Measurements from ENCODE around the gene SLC1A1. TPM values are rescaled to one million over a fixed set of nuclear protein-coding genes. Genes with fewer than 3 reads are reported as not detected.

SLC1A1 gene
- total RNA-seq, result 0.17 TPM in 1 of 2 replicates, not detected in the other

DNA sequence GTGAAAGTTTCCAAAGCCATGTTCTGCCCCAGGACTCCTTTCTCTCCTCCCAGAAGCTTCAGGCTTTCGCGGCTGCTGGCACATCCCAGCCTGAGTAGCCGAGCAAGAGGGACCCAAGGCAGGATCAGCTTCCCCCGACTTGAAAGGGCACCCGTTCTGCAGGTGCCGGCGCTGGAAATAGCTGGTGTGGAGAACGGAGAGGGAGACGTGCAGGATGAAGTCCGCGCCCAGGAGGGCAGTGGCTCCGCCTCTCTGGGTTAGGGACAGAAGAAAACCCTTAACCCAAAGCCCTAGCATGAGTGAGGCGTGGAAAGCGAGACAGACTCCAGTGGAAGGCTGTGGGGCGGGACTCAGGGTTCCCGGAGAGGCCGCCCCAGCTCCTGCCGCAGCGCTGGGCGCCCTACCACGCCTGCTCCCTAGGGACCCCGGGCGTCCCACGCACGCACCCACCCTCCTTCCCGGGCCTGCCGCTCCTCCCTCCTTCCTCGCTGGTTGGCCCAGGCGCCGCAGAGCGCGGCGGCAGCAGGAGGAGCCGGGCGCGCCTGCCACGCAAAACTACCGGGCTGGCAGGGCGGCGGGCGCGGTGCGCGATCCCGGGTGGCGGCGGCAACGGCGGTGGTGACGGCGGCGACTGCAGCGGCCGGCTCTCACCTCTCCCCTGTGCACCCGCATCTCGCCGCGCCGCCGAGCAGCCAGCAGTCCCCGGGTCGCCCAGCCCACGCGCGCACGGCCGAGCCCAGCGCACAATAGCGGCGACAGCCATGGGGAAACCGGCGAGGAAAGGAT, at the start of gene SLC1A1:
TSS of gene SLC1A1 (plus strand) at position 550 of the 786 bp plus-strand sequence. CDS start at position 762, 212 bp downstream.
- H3K9me3 Mint-ChIP-seq, result no peaks in the 10 kb centered on the region
- peak within 1 kb of the TSS; percentile 82 for H3K4me3 Mint-ChIP-seq
- H3K36me3 Mint-ChIP-seq (ENCODE audit: low read depth), result no peaks in the 10 kb centered on the region
- peaks cover 16% of the 10 kb centered on the region for H3K4me1 Mint-ChIP-seq
- H3K27ac Mint-ChIP-seq, result no peak within 1 kb of the TSS
- intact Hi-C loops (cut with micrococcal nuclease), result no loop called here
- peak; percentile 73 for DNase-seq
- H3K27me3 Mint-ChIP-seq, result peaks cover 50% of the 10 kb centered on the region

DNA sequence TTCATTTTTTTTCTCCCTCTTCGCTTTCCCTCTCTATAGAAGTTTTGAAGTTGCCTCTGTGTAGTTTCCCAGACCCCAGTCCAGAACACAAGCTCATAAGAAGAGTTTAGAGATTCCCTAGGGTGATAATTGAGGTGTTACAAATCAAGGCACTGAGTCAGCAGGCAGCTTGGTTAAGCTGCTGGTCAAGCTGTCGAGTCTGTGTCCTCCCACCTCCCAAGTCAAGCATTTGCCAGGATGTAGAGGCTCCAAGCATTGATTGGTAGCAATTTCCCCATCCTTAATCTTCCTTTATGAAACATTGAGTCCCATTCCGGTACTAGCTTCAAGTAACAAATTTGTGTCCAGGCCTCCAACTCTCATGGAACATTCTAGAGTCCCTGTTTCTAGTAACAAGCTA, 47.5 kb upstream of the SLC1A1 start:
- intact Hi-C loops (cut with micrococcal nuclease), result no loop called here
- Mint-ChIP-seq H3K27ac (no peak overlapping the region), H3K4me1 (no peaks in the 10 kb centered on the region), H3K9me3 (peaks cover 15% of the 10 kb centered on the region), H3K4me3 (no peak overlapping the region), H3K36me3 (ENCODE audit: low read depth) (no peaks in the 10 kb centered on the region), H3K27me3 (peaks cover 8% of the 10 kb centered on the region)
- no peak for DNase-seq

DNA sequence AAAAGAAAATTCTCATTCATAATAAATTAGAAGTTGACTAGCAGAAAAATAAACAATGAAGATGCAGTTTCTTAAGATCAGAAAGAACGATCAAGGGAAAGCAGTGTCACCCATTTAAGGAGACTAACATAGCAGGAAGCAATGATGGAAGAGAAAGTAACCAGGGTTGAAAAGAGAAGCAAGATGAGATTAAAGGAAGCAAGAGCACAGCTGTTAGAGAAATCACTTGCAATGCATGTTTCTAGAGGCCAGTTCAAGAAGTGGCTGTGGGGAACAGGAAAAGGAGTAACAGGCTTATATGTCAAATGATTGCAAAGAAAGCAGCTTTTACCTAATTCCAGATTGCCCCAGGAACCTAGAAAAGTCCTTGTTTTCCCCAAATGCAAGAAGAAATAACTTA, 46.8 kb upstream of the SLC1A1 start:
- intact Hi-C loops (cut with micrococcal nuclease), result no loop called here
- H3K27me3 Mint-ChIP-seq, result peaks cover 8% of the 10 kb centered on the region
- DNase-seq, result no peak
- H3K4me1 Mint-ChIP-seq, result no peaks in the 10 kb centered on the region
- H3K27ac Mint-ChIP-seq, result no peak overlapping the region
- no peak overlapping the region for H3K4me3 Mint-ChIP-seq
- peaks cover 15% of the 10 kb centered on the region for H3K9me3 Mint-ChIP-seq
- H3K36me3 Mint-ChIP-seq (ENCODE audit: low read depth), result no peaks in the 10 kb centered on the region

DNA sequence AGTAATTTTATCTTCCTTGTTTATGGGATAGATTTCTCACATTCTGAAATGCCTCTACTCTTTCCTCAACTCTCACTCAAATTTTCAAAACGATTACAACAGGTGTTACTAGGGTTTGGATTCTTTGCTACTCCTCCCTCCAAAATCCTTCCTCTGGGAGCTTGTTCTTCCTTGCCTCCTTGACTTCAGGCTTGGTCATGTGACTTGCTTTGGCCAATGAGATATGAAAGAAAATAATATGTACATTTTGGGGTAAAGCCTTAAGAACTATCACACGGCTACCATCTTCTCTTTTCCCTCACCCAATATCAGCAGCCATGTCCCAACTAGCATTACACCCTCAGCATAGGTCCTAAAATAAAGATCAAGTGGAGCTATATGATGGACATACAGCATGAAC, 28.8 kb upstream of the SLC1A1 start:
- Mint-ChIP-seq H3K27ac (no peak overlapping the region), H3K4me1 (no peaks in the 10 kb centered on the region), H3K4me3 (no peak overlapping the region), H3K36me3 (ENCODE audit: low read depth) (no peaks in the 10 kb centered on the region), H3K9me3 (peaks cover 19% of the 10 kb centered on the region), H3K27me3 (peaks cover 4% of the 10 kb centered on the region)
- intact Hi-C loops (cut with micrococcal nuclease), result no loop called here
- no peak for DNase-seq

DNA sequence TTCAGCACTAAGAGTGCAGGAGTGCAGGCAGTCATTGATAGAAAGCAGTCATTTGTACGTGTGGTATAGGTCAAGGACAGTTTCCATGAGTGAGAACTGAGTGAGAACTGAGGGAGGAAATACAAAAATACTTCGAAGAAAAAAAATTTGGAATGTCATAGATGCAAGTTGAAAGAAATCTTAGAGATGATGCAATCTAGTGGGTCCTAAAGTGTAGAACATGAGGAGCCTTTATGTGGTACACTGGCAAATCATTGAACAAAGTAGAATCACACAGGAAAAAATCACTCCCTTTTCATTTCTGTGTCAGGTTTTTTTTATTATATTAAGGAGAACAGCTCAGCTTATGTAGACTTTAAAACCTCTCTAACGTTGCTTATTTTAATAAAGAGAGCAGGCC, 26.4 kb upstream of the SLC1A1 start:
- no peak overlapping the region for H3K27ac Mint-ChIP-seq
- H3K4me1 Mint-ChIP-seq, result no peaks in the 10 kb centered on the region
- H3K36me3 Mint-ChIP-seq (ENCODE audit: low read depth), result no peaks in the 10 kb centered on the region
- DNase-seq, result no peak
- intact Hi-C loops (cut with micrococcal nuclease), result no loop called here
- H3K4me3 Mint-ChIP-seq, result no peak overlapping the region
- H3K9me3 Mint-ChIP-seq, result peaks cover 15% of the 10 kb centered on the region
- H3K27me3 Mint-ChIP-seq, result peaks cover 4% of the 10 kb centered on the region

DNA sequence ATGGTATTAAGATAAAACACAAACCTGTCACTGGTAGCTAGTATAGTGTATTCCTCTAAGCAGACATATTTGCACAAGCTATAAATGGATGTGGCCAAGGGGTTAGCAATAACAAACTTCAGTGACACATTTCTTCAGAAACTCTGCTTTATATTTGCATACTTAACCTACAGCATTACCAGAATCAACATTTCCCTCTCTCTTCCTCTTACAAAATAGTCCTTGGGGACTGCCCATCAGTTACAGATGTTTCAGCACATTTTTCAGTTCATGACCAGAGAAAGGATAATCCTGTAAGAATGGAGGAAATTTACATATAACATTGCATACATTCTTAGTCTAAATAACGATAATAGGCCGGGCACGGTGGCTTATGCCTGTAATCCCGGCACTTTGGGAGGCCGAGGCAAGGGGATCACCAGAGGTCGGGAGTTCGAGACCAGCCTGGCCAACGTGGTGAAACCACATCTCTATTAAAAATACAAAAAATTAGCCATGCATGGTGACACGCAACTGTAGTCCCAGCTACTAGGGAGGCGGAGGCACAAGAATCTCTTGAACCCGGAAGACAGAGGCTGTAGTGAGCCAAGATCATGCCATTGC, 25.3 kb upstream of the SLC1A1 start:
- no peaks in the 10 kb centered on the region for H3K4me1 Mint-ChIP-seq
- intact Hi-C loops (cut with micrococcal nuclease), result no loop called here
- DNase-seq, result no peak
- peaks cover 7% of the 10 kb centered on the region for H3K27me3 Mint-ChIP-seq
- H3K36me3 Mint-ChIP-seq (ENCODE audit: low read depth), result no peaks in the 10 kb centered on the region
- H3K9me3 Mint-ChIP-seq, result peaks cover 8% of the 10 kb centered on the region
- H3K4me3 Mint-ChIP-seq, result no peak overlapping the region
- no peak overlapping the region for H3K27ac Mint-ChIP-seq

DNA sequence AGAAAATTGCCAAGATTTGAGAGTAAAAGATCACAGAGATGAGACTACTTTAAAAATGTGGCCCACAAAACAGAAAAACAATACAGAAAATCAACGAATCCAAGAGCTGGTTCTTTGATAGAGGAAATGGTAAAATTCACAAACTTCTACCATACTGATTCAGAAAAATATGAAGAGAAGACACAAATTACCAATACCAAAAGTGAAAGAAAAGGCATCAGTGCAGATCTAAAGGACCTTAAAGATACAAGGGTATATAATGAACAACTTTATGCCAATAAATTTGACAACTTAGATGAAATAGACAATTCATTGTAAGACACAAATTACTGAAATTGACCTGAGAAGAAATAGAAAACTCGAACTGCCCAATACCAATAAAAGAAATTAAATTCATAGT, 24.4 kb upstream of the SLC1A1 start:
- H3K4me1 Mint-ChIP-seq, result no peaks in the 10 kb centered on the region
- intact Hi-C loops (cut with micrococcal nuclease), result no loop called here
- DNase-seq, result no peak
- H3K27ac Mint-ChIP-seq, result no peak overlapping the region
- H3K4me3 Mint-ChIP-seq, result no peak overlapping the region
- H3K36me3 Mint-ChIP-seq (ENCODE audit: low read depth), result no peaks in the 10 kb centered on the region
- peaks cover 7% of the 10 kb centered on the region for H3K9me3 Mint-ChIP-seq
- H3K27me3 Mint-ChIP-seq, result peaks cover 7% of the 10 kb centered on the region

DNA sequence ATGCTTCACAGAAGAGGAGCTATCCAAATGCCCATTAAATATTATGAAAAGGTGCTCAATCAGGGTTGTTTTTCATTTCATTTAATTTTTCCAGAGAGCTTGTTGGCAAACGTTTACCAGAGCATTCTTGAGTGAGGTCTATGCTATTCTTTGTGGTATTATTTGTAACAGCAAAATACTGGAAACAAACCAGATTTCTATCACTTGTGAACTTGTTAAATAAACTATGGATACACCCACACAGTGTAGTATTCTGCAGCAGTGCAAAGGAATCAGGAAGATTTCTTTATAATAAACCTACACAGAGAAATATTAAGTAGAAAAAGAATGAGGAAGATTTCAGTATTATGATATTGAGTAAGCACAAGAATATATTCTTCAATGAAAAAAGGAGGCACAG, 15.0 kb upstream of the SLC1A1 start:
- H3K27ac Mint-ChIP-seq, result no peak overlapping the region
- peaks cover 4% of the 10 kb centered on the region for H3K27me3 Mint-ChIP-seq
- intact Hi-C loops (cut with micrococcal nuclease), result no loop called here
- DNase-seq, result no peak
- no peak overlapping the region for H3K4me3 Mint-ChIP-seq
- H3K36me3 Mint-ChIP-seq (ENCODE audit: low read depth), result no peaks in the 10 kb centered on the region
- peaks cover 4% of the 10 kb centered on the region for H3K9me3 Mint-ChIP-seq
- no peaks in the 10 kb centered on the region for H3K4me1 Mint-ChIP-seq

DNA sequence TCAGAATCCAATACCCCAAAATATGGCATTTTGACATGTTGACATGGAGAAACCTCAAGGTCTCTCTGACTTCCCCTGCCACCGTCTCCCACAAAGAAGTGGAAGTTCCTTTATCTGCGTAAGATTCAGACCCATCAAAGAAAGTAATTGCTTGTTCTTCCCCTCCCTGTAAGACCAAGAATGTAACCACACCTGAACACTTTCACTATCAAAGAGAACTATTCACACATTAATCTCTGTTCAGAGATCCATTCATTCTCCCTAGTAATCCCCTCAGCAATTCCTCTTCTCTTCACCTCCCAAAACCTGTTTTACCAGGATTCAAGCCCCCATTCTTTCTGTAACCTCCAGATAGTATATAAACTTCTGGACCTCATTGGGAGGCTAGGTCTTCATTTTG, 4.1 kb upstream of the SLC1A1 start:
- DNase-seq, result no peak
- H3K27ac Mint-ChIP-seq, result no peak overlapping the region
- H3K9me3 Mint-ChIP-seq, result no peaks in the 10 kb centered on the region
- no peak overlapping the region for H3K4me3 Mint-ChIP-seq
- H3K36me3 Mint-ChIP-seq (ENCODE audit: low read depth), result no peaks in the 10 kb centered on the region
- intact Hi-C loops (cut with micrococcal nuclease), result no loop called here
- H3K27me3 Mint-ChIP-seq, result peaks cover 29% of the 10 kb centered on the region
- H3K4me1 Mint-ChIP-seq, result peaks cover 12% of the 10 kb centered on the region

DNA sequence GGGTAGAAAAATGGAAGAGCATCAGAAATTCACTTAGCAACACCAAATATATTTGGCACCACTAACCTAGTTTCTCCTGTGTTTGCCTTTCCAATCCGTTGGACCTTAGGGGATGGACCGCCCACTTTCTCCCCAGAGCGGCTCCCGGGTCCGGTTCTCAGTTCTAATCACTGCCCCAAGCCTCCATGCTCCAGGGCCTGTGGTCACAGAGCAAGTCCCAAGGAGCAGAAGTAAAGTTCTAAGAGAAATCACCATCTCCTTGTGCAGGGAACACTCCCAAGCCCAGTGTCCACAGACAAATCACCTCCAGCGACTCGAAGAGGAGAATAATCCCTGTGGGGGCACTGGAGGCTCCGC, 728 bp upstream of the SLC1A1 start:
- DNase-seq, result no peak
- peaks cover 49% of the 10 kb centered on the region for H3K27me3 Mint-ChIP-seq
- H3K9me3 Mint-ChIP-seq, result no peaks in the 10 kb centered on the region
- H3K4me1 Mint-ChIP-seq, result peaks cover 16% of the 10 kb centered on the region
- H3K36me3 Mint-ChIP-seq (ENCODE audit: low read depth), result no peaks in the 10 kb centered on the region
- intact Hi-C loops (cut with micrococcal nuclease), result no loop called here
- H3K4me3 Mint-ChIP-seq, result peak overlapping the region; percentile 82
- no peak overlapping the region for H3K27ac Mint-ChIP-seq

DNA sequence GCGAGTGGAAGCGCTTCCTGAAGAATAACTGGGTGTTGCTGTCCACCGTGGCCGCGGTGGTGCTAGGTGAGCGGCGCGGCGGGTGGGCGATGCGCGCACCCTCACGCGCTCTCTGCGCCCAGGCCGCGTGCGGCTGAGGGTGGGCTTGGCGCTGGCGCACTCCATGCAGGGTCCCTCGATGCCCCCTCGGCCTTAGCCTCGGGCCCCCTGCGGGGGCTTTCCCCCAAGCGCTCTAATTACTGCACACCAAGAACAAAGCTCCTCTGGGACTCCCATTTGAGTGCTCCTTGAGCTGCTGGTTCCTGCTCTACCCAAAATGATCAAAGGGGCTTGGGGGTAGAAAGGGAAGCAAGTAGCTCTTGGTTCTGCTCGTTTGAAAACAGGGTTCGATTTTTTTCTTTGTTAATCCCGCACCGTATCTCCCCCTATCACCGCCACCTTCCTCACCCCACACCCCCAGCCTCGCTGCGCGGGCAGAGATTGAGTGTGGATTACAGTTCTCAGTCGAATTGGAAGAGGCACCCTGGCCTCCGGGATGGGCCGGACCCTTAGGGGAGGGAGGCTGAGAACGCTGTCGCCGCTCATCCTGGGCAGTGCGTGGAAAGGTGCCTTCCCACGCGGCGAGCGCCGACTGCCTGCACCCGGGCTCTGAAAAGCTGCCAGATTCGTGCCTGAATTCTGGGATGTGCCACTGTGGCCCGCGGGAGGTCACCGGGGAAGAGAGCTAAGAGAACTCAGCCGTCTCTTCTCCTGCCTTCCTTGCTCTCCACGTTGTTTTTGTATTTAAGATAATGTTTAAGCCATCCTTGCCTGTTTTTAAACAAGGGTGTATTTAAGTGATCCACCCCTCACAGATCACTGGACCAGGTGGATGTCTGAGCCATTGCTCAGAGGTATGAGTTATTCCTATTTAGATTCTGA, 697 bp downstream of the SLC1A1 start:
- Mint-ChIP-seq H3K4me3 (peak overlapping the region; percentile 82), H3K36me3 (ENCODE audit: low read depth) (no peaks in the 10 kb centered on the region), H3K27me3 (peaks cover 56% of the 10 kb centered on the region), H3K9me3 (no peaks in the 10 kb centered on the region), H3K4me1 (peaks cover 16% of the 10 kb centered on the region), H3K27ac (no peak overlapping the region)
- DNase-seq, result no peak
- intact Hi-C loops (cut with micrococcal nuclease), result no loop called here

DNA sequence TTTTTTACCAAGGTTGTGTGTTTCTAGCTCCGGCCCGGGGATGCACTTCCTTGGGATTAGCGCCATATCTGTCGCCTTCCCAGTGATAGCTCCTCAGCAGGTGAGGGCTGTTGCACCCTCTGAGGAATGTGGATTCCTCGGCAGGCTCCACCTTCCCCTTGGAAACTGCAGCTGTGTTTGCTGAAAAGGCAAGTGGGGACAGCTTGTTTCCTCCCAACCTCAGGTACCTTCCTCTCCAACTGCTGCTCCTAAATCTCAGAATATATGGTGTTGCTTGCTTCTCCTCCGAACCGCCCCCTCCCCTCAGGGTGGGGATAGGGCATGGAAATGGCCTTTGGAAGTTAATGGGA, 1.3 kb downstream of the SLC1A1 start:
- peak overlapping the region; percentile 82 for H3K4me3 Mint-ChIP-seq
- no peaks in the 10 kb centered on the region for H3K9me3 Mint-ChIP-seq
- H3K27ac Mint-ChIP-seq, result no peak overlapping the region
- H3K27me3 Mint-ChIP-seq, result peaks cover 58% of the 10 kb centered on the region
- DNase-seq, result no peak
- intact Hi-C loops (cut with micrococcal nuclease), result no loop called here
- H3K36me3 Mint-ChIP-seq (ENCODE audit: low read depth), result no peaks in the 10 kb centered on the region
- peaks cover 10% of the 10 kb centered on the region for H3K4me1 Mint-ChIP-seq

DNA sequence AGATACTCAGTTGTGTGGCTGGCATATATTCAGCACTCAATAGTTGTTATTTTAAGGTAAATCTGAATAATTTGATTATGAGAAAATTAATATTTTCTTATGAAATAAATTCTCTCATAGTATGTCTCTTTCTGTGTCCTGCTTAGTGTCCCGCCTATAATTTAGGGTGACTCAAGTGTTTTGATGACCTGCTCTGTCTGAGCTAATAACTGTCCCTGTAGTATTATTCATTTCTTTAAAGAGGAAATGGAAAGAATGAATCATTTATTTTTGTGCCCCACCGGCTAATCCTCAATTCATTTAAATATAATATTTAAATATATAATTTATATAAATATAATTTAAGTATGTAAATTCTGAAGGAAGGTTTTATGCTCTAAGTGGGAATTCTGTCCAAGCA, 4.1 kb downstream of the SLC1A1 start:
- DNase-seq, result no peak
- no peaks in the 10 kb centered on the region for H3K9me3 Mint-ChIP-seq
- H3K36me3 Mint-ChIP-seq (ENCODE audit: low read depth), result no peaks in the 10 kb centered on the region
- no peak overlapping the region for H3K27ac Mint-ChIP-seq
- intact Hi-C loops (cut with micrococcal nuclease), result no loop called here
- H3K27me3 Mint-ChIP-seq, result peaks cover 45% of the 10 kb centered on the region
- H3K4me3 Mint-ChIP-seq, result no peak overlapping the region
- peaks cover 10% of the 10 kb centered on the region for H3K4me1 Mint-ChIP-seq

DNA sequence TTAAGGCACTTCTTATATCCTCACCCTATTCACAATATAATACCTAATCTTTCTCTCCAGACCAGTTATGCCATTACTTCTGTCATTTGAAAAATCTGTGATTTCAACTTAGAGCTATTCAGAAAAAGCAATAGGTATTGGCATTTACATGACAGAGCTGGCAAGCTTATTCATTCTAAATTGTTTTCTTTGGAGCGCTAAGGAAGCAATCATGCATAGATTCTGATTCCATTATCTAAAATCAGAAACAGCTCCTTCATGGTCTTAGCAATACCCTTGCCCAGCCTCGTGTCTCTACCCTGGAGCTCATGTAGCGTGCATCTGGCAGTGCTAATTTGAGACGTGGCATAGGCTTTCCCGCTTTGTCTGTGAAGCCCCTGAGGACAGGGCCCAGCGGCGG, 4.5 kb downstream of the SLC1A1 start:
- DNase-seq, result no peak
- no peak overlapping the region for H3K27ac Mint-ChIP-seq
- intact Hi-C loops (cut with micrococcal nuclease), result no loop called here
- no peaks in the 10 kb centered on the region for H3K36me3 Mint-ChIP-seq (ENCODE audit: low read depth)
- H3K9me3 Mint-ChIP-seq, result no peaks in the 10 kb centered on the region
- H3K4me1 Mint-ChIP-seq, result peaks cover 9% of the 10 kb centered on the region
- H3K27me3 Mint-ChIP-seq, result peaks cover 40% of the 10 kb centered on the region
- H3K4me3 Mint-ChIP-seq, result no peak overlapping the region
